Right lobe of liver (tissue), 6 donors: ENCODE results near the gene AXIN2. TPM values are rescaled to one million over a fixed set of nuclear protein-coding genes. Genes with fewer than 3 reads are reported as not detected.

Experiments used
- ATAC-seq, 4 donors: fragments of 200-7000 bp; cut with Tn5 transposase; one replicate each; pipeline ENCODE4 v1.9.1; 2020; ENCODE audit warnings: mild to moderate bottlenecking in 4 of 4, moderate library complexity in 4 of 4
- DNase-seq, 3 donors: peaks; one replicate each; pipeline ENCODE4 v3.0.0-alpha.2; 2020
- H3K27ac ChIP-seq, 3 donors: fragments of 200-600 bp; one replicate each; pipeline ENCODE4 v1.8.0; 2022
- H3K27me3 ChIP-seq, 2 donors: fragments of 200-600 bp; one replicate each; pipeline ENCODE4 v1.8.0; 2022
- H3K36me3 ChIP-seq, 4 donors: fragments of 200-600 bp; sonication (generic) in 1 of 4; one replicate each; pipeline versions ENCODE4 v1.5.1 to v1.8.0; 2017 to 2022; ENCODE audit warnings: control low read depth in 1 of 4
- H3K4me1 ChIP-seq, 4 donors: fragments of 200-600 bp; sonication (generic) in 1 of 4; one replicate each; pipeline versions ENCODE4 v1.5.1 to v1.8.0; 2017 to 2022; ENCODE audit warnings: control low read depth in 1 of 4
- H3K4me3 ChIP-seq, 3 donors: fragments of 200-600 bp; one replicate each; pipeline ENCODE4 v1.8.0; 2022
- H3K9me3 ChIP-seq, 4 donors: fragments of 200-600 bp; sonication (generic) in 1 of 4; one replicate each; pipeline versions ENCODE4 v1.5.1 to v1.8.0; 2017 to 2022; ENCODE audit warnings: control low read depth in 1 of 4
- CTCF ChIP-seq, 4 donors: fragments of 200-600 bp in 3 of 4; fragments of 450-650 bp in 1 of 4; IDR thresholded peaks; one replicate each; pipeline versions ENCODE4 v1.5.1 to v1.8.0; 2016 to 2022; ENCODE audit warnings: antibody characterized with exemption in 4 of 4, mild to moderate bottlenecking in 2 of 4
- POLR2A ChIP-seq: fragments of 450-650 bp; IDR thresholded peaks from one replicate; pipeline ENCODE4 v1.6.1; 2017; ENCODE audit warnings: antibody characterized with exemption, mild to moderate bottlenecking
- WGBS: methylation state at CpG from one replicate; pipeline ENCODE4 v1.1.6; 2018; ENCODE audit warnings: low coverage, low lambda C conversion rate; ENCODE audit not compliant: insufficient coverage; ENCODE audit errors: missing lambda C conversion rate; 5-methylcytosine and 5-hydroxymethylcytosine counted together
- intact Hi-C, 2 donors: fragments of 100-400 bp; cut with DNase I; formaldehyde crosslinking; loops; one replicate each; pipeline versions ENCODE4 v1.11.2 to v1.14.1; 2022
- total RNA-seq, 6 experiments: library from RNA; depleted of rRNA in 2 of 6; stranded (reverse); fragments of >200 nt in 2 of 6; fragmentation: NEBNext Ultra II Directional in 3 of 6; extraction: Animal tissue kit (Norgen Biotek cat#: 25700) in 3 of 6; gene quantifications; one replicate each; pipeline versions ENCODE4 v1.1.0 to v1.2.4, GENCODE V29; 2016 to 2023
- donor health status: DM: no; HTN: yes; CAD: no.
- donor health status: DM: no; HTN: no; CAD: no.
- donor health status: DM: no; HTN: no; CAD: no.
- donor health status: DM: no; HTN: yes; CAD: no.
- donor health status: DM: no; HTN: yes; CAD: no.

Gene AXIN2
- total RNA-seq, 6 experiments from 2014 or later, result 1.0 to 2.4 (median 2.0) TPM

- Histone ChIP-seq H3K4me1 (no peaks in the 10 kb centered on the region), H3K4me3 (no peak overlapping the region), H3K27ac (no peak overlapping the region), H3K27me3 (no peaks in the 10 kb centered on the region), H3K9me3 (no peaks in the 10 kb centered on the region), H3K36me3 (no peaks in the 10 kb centered on the region)
- TF ChIP-seq CTCF (IDR thresholded peaks at IDR 0.05), result no peak
- no peak for TF ChIP-seq POLR2A
- DNase-seq (no peak), ATAC-seq (no peak)
- intact Hi-C loops, result no loop called here
- 37% methylated on average over 16 of the region's 22 CpGs for WGBS
Observed at GRCh38 chr17:65495122-65496055, 66.1 kb downstream of the AXIN2 start.

GRCh38 chr17:65489413-65490155 lies 71.9 kb downstream of the AXIN2 start:
- DNase-seq (no peak), ATAC-seq (no peak)
- Histone ChIP-seq H3K27me3 (no peaks in the 10 kb centered on the region), H3K9me3 (no peaks in the 10 kb centered on the region), H3K36me3 (no peaks in the 10 kb centered on the region), H3K4me1 (no peaks in the 10 kb centered on the region), H3K27ac (no peak overlapping the region), H3K4me3 (no peak overlapping the region)
- TF ChIP-seq CTCF (IDR thresholded peaks at IDR 0.05) (no peak), POLR2A (no peak)
- 73% methylated on average over 6 of the region's 7 CpGs for WGBS
- intact Hi-C loops, result no loop called here

- Histone ChIP-seq H3K27ac (no peak overlapping the region), H3K36me3 (no peaks in the 10 kb centered on the region), H3K4me1 (no peaks in the 10 kb centered on the region), H3K27me3 (no peaks in the 10 kb centered on the region), H3K9me3 (no peaks in the 10 kb centered on the region), H3K4me3 (no peak overlapping the region)
- no peak for ATAC-seq
- TF ChIP-seq POLR2A (no peak), CTCF (IDR thresholded peaks at IDR 0.05) (no peak)
- DNase-seq, result no peak
- intact Hi-C loops, result no loop called here
- 64% methylated on average over 1 of the region's 1 CpG for WGBS
Observed at GRCh38 chr17:65488665-65489064, 72.8 kb downstream of the AXIN2 start.

GRCh38 chr17:65487990-65488389 lies 73.5 kb downstream of the AXIN2 start:
- ATAC-seq (no peak), DNase-seq (no peak)
- no peak overlapping the region for H3K4me3 ChIP-seq
- H3K4me1 ChIP-seq, result no peaks in the 10 kb centered on the region
- no peak overlapping the region for H3K27ac ChIP-seq
- H3K9me3 ChIP-seq, result no peaks in the 10 kb centered on the region
- TF ChIP-seq POLR2A (no peak), CTCF (IDR thresholded peaks at IDR 0.05) (no peak)
- no peaks in the 10 kb centered on the region for H3K36me3 ChIP-seq
- no peaks in the 10 kb centered on the region for H3K27me3 ChIP-seq
- intact Hi-C loops, result no loop called here
